ENCODE results near the gene KHSRP.

Gene KHSRP

GRCh38 chr19:6392221-6393073 lies 32.2 kb downstream of the KHSRP start:
- DNase-seq (ENCODE audit: low read depth) = no peak

- DNase-seq (ENCODE audit: low read depth) = no peak
These were observed 37.2 kb downstream of the KHSRP start for GRCh38 chr19:6387372-6387771.

- DNase-seq (ENCODE audit: low read depth) = no peak
These were observed 40.2 kb downstream of the KHSRP start for GRCh38 chr19:6384381-6384780.

GRCh38 chr19:6383188-6383587 lies 41.4 kb downstream of the KHSRP start:
- DNase-seq (ENCODE audit: low read depth) = no peak

- no peak for DNase-seq (ENCODE audit: low read depth)
These were observed 43.4 kb downstream of the KHSRP start for GRCh38 chr19:6381030-6381750.

- DNase-seq (ENCODE audit: low read depth) = no peak
These were observed 44.9 kb downstream of the KHSRP start for GRCh38 chr19:6379744-6380143.

GRCh38 chr19:6378486-6378885 lies 46.1 kb downstream of the KHSRP start:
- DNase-seq (ENCODE audit: low read depth) = no peak

- no peak for DNase-seq (ENCODE audit: low read depth)
These were observed 46.6 kb downstream of the KHSRP start for GRCh38 chr19:6378041-6378440.

GRCh38 chr19:6376512-6377190 lies 48.0 kb downstream of the KHSRP start:
- DNase-seq (ENCODE audit: low read depth) = no peak

- DNase-seq (ENCODE audit: low read depth) = no peak
These were observed 49.1 kb downstream of the KHSRP start, which contains the start of gene PSPN for GRCh38 chr19:6375411-6376010. TSS of gene PSPN (minus strand) at chr19:6375933. CDS start at chr19:6375849, 84 bp downstream.

- DNase-seq (ENCODE audit: low read depth) = no peak
These were observed 49.8 kb downstream of the KHSRP start for GRCh38 chr19:6374711-6375410.

- DNase-seq (ENCODE audit: low read depth) = no peak
These were observed 50.4 kb downstream of the KHSRP start for GRCh38 chr19:6374161-6374709.

GRCh38 chr19:6373813-6374108 lies 50.9 kb downstream of the KHSRP start:
- DNase-seq (ENCODE audit: low read depth) = no peak

- DNase-seq (ENCODE audit: low read depth) = peak; percentile 79
These were observed 51.4 kb downstream of the KHSRP start for GRCh38 chr19:6373096-6373812.

- peak; percentile 96 for DNase-seq (ENCODE audit: low read depth)
These were observed 52.0 kb downstream of the KHSRP start, which contains the start of gene ALKBH7 for GRCh38 chr19:6372594-6373095. TSS of gene ALKBH7 (plus strand) at chr19:6372794. CDS start at chr19:6372821, 27 bp downstream.

- DNase-seq (ENCODE audit: low read depth) = no peak
These were observed 60.3 kb downstream of the KHSRP start for GRCh38 chr19:6364353-6364752.
